GM13977 (cell line): ENCODE results near the gene RNGTT.
"Not testable (repeated sequence)": the region's sequence is repeated elsewhere in the genome, so short reads cannot be mapped to it uniquely, and the experiment has no call there.

Experiments used
- DNase-seq: peaks from one replicate; pipeline ENCODE4 v3.0.0; 2012; ENCODE audit warnings: low spot score
- in situ Hi-C: fragments of 300-500 bp; cut with MboI; formaldehyde crosslinking; loops from one replicate; pipeline ENCODE4 v1.12.0; 2022; ENCODE audit warnings: low sequenced_read_pairs, low pct_unique_long_range_greater_than_20kb, mixed read lengths, inconsistent platforms; ENCODE audit not compliant: unreplicated experiment
- TF ChIP-seq, protein P1 (sequence below): IDR thresholded peaks from 2 replicates; pipeline ENCODE4 v1.5.1; 2012; ENCODE audit warnings: mild to moderate bottlenecking, control low read depth; ENCODE audit not compliant: insufficient read depth; ENCODE audit errors: extremely low read depth, missing control alignments

RNGTT gene

DNA sequence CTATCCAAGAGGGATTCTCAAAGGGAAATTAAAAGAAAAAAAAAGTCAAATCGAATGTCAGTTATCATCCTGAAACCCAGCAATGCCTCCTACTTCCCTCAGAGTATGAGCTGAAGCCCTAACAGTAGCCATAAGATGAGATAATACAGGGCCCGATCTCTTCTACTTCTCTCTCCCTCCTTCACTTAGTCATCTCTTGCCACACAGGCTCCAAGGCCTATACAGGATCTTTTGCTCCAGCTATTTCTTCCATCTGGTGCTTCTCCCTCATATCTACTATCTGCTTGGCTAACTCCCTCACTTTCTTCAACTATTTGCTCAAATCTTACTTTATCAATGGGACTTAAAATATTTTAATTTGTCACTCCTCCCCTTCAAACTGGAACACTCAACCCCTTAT is 215.3 kb downstream of the RNGTT start:
- in situ Hi-C loops, result no loop called here
- TF ChIP-seq, protein P1, sequence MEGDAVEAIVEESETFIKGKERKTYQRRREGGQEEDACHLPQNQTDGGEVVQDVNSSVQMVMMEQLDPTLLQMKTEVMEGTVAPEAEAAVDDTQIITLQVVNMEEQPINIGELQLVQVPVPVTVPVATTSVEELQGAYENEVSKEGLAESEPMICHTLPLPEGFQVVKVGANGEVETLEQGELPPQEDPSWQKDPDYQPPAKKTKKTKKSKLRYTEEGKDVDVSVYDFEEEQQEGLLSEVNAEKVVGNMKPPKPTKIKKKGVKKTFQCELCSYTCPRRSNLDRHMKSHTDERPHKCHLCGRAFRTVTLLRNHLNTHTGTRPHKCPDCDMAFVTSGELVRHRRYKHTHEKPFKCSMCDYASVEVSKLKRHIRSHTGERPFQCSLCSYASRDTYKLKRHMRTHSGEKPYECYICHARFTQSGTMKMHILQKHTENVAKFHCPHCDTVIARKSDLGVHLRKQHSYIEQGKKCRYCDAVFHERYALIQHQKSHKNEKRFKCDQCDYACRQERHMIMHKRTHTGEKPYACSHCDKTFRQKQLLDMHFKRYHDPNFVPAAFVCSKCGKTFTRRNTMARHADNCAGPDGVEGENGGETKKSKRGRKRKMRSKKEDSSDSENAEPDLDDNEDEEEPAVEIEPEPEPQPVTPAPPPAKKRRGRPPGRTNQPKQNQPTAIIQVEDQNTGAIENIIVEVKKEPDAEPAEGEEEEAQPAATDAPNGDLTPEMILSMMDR, result no peak
- no peak for DNase-seq

DNA sequence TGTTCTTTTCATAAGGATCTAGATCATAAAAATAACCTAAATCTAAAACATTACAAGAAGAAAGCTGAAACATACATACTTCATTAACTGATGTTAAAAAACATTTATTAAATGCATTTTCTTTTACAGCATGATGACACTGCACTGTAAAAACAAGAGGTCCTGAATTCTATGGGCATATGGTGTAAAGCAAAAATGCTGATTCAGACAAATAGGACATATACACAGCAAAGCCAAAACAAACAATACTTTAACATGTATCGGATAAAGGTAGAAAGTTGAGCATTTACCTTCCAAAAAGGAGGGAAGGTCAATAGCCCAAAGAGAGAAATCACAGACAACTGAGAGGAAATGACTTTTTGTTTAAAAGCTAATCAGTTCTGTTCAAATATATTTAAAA is 221.5 kb downstream of the RNGTT start:
- TF ChIP-seq, protein P1, result no peak
- in situ Hi-C loops, result no loop called here
- no peak for DNase-seq

DNA sequence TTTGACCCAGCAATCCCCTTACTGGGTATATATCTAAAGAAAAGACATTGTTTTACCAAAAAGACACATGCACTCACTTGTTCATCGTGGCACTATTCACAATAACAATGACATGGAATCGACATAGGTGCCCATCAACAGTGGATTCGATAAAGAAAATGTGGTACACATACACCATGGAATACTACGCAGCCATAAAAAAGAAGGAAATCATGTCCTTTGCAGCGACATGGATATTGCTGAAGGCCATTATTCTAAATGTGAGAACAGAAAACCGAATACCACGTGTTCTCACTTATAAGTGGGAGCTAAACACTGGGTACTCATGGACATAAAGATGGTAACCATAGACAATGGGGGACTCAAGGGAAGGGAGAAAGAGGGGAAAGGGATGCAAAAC is 222.3 kb downstream of the RNGTT start:
- in situ Hi-C loops, result no loop called here

DNA sequence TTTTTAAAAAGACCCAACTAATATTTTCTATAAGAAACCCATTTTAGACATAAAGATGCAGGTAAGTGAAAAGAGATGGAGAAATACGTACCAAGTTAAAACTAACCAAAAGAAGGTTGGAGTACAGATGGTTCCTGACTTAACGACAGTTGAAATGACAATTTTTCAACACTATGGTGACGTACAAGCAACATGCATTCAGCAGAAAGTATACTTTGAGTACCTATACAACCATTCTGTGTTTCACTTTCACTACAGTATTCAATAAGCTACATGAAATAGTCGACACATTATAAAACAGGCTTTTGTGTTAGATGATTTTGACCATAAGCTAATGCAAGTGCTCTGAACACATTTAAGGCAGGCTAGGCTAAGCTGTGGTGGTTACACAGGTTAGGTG is 228.9 kb downstream of the RNGTT start:
- TF ChIP-seq, protein P1, result no peak
- in situ Hi-C loops, result no loop called here
- DNase-seq, result no peak

More for the DNA sequence above, 222.3 kb downstream of the RNGTT start:
- TF ChIP-seq, protein P1, result no peak
- DNase-seq, result no peak

DNA sequence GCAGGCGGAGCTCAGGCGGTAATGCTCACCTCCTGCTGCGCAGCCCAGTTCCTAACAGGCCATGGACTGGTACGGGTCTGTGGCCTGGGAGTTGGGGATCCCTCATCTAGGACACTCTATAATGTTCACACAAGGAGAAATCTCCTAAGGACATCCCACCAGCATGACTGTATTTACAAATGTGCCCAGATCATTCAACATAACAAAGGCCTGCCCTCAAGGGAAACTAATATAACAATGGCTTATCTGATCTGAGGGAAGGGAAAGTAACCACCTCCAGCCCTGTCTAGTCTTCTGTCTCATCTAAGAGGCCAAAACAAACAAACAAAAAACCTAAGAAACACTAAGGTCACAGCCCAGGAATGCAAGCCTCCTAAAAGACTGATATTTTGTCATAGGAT is 232.8 kb downstream of the RNGTT start:
- in situ Hi-C loops, result no loop called here
- no peak for DNase-seq
- TF ChIP-seq, protein P1, result no peak

DNA sequence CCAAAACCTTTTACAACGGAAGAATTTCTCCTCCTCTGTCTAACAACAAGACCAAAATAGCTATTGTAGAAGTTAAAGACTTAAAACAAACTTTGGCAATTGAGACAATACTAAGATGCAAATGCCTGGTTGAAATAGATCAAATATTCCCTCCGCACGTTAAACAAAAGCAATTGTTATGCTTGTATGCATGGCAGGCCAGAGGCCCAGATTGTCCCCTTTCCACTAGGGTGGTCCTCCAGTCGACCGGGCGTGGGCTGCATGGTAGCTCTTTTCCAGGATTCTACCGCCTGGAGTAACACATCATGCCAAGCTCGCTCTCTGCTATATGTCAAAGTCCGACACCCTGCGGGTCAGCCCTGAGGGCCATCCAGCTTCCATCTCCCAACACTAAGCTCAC is 234.7 kb downstream of the RNGTT start:
- in situ Hi-C loops, result no loop called here
- TF ChIP-seq, protein P1, result no peak
- DNase-seq, result no peak

DNA sequence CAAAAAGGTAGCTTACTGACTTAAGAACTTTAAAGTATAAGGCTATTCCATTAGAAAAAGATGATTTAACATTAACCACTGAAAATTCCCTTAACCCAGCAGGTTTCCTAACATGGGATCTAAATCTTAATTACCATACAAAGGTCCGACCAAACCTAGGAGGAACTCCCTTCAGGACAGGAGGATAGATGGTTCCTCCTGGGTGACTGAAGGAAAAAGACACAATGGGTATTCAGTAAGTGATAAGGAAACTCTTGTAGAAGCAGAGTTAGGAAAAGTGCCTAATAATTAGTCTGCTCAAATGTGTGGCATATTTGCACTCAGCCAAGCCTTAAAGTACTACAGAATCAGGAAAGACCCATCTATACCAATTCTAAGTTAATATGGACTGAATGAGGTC is 237.0 kb downstream of the RNGTT start:
- DNase-seq, in situ Hi-C loops: not testable (repeated sequence)
